ENCODE measurements around the gene PALM2AKAP2.

Gene PALM2AKAP2

DNA sequence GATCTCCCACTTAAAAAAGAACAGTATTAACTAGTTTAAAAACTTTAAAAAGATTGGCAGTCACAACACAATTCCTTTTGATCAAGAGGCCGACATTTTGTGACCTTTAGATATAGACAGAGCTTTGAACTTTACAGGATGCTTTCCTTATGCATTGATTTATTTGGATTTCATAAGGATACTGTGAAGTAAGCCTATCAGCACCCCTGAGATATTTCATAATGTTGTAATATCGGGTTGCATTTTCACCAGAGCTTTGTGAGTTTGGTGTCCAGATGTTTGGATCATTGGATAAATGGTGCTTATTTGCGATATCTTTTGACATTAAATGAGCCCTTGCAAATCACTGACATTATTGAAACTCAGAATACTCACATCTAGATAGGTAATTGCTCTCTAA is 7.7 kb downstream of the PALM2AKAP2 start:
- Histone ChIP-seq H3K27me3 (ENCODE audit: low read depth) (no peaks in the 10 kb centered on the region), H3K4me1 (no peaks in the 10 kb centered on the region), H3K36me3 (replicated peaks) (no peaks in the 10 kb centered on the region), H3K9me3 (no peaks in the 10 kb centered on the region), H3K4me3 (no peak overlapping the region)
- no peak for DNase-seq (ENCODE audit: low spot score in 2 of 2)
- in situ Hi-C loops (cut with MboI; ENCODE audit: low sequenced_read_pairs) = no loop called here

DNA sequence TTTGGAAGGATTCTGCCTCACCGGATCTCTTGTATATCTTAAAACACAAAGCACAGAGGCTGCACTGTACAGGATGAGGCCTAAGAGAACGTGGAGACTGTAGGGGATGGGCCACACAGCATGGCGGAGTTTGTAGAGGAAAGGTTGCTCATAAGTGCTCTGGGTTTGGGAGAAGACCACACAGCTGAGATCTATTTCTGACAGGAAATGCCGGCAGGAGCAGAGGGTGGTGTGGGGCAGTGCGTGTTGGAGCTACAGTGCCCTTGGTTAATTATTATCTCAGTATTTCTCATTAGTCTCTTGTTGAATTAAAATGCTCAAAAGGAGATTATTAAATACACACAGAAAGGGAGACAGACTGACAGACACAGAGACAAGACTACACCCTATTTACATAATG is 9.6 kb downstream of the PALM2AKAP2 start:
- H3K4me1 ChIP-seq = no peaks in the 10 kb centered on the region
- in situ Hi-C loops (cut with MboI; ENCODE audit: low sequenced_read_pairs) = no loop called here
- no peaks in the 10 kb centered on the region for H3K9me3 ChIP-seq

DNA sequence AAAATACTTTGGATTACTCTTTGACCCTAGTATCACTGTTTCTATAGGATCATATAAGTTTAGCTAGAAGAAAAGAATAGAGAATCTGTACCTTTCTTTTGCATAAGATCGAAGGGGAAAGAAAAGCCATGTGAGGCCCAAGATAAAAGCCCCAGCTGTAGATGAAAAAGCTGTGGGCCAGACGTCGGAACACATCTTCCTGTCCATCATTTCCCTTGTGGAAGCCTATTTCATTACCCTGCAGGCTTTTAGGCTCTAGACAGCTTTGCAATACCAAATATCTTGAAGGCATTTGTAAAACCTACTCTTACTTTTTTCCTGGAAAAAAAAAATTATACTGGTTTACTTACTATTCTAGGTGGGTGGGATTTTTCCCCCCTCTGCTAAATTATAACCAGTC is 10.0 kb downstream of the PALM2AKAP2 start:
- no peak for DNase-seq (ENCODE audit: low spot score in 2 of 2)
- no peak overlapping the region for H3K4me3 ChIP-seq
- H3K4me1 ChIP-seq = no peaks in the 10 kb centered on the region
- H3K9me3 ChIP-seq = no peaks in the 10 kb centered on the region
- in situ Hi-C loops (cut with MboI; ENCODE audit: low sequenced_read_pairs) = no loop called here
- no peaks in the 10 kb centered on the region for H3K27me3 ChIP-seq (ENCODE audit: low read depth)
- H3K36me3 ChIP-seq (replicated peaks) = no peaks in the 10 kb centered on the region

More for the DNA sequence above, 9.6 kb downstream of the PALM2AKAP2 start:
- no peak for DNase-seq (ENCODE audit: low spot score in 2 of 2)
- Histone ChIP-seq H3K36me3 (replicated peaks) (no peaks in the 10 kb centered on the region), H3K4me3 (no peak overlapping the region), H3K27me3 (ENCODE audit: low read depth) (no peaks in the 10 kb centered on the region)

DNA sequence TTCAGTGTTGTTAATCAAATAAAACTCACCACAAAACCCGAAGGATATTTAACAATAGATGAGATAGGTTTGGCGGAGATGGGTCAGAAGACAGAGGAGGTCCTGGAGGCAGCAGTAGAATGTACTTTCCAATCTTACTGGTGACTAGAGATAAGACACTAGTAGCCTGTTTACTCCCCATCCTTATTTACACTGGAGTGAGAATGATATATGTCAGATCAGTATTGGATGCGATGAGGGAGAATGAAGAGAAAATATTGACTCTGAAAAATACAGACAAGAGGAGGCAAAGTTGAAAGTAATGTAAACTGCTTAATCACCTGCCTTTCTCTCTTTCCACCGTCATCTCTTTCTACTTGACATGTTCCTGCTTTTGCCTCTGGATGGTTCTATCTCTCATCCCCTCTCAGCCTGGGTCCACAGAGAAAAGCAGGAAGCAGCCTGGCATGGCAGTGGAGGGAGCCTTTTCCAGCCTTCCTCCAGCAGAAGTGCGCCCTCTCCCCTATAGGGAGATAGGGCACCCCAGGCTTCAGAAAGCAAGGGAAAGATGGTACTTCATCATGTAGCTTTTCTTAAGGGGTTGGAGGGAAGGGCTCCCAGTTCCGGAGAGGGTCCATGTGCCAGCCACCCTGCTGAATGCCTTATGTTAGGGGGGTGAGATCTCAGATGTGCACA is 11.1 kb downstream of the PALM2AKAP2 start:
- Histone ChIP-seq H3K4me3 (no peak overlapping the region), H3K27me3 (ENCODE audit: low read depth) (no peaks in the 10 kb centered on the region), H3K4me1 (no peaks in the 10 kb centered on the region), H3K36me3 (replicated peaks) (no peaks in the 10 kb centered on the region), H3K9me3 (no peaks in the 10 kb centered on the region)
- DNase-seq (ENCODE audit: low spot score in 2 of 2) = no peak
- in situ Hi-C loops (cut with MboI; ENCODE audit: low sequenced_read_pairs) = no loop called here

DNA sequence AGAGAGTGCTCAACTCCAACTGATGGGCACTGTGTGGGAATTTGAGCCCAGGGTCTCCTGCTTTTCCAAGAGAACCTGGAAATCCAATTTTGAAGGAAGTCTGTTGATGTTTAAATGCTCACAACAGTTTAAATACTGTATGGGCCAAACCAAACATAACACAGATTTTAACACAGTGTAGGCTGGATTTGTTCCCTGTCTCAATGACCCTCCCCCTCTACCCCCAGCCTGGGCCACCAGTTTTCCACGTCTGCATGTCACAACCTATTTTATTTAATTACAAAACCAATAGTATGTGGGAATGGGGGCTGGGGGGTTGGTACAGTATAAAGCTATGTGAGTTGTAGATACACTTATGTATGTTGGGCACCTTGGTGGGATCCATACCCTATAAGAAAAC is 11.7 kb downstream of the PALM2AKAP2 start:
- Histone ChIP-seq H3K36me3 (replicated peaks) (no peaks in the 10 kb centered on the region), H3K27me3 (ENCODE audit: low read depth) (no peaks in the 10 kb centered on the region), H3K9me3 (no peaks in the 10 kb centered on the region), H3K4me1 (no peaks in the 10 kb centered on the region), H3K4me3 (no peak overlapping the region)
- DNase-seq (ENCODE audit: low spot score in 2 of 2) = no peak
- in situ Hi-C loops (cut with MboI; ENCODE audit: low sequenced_read_pairs) = no loop called here

DNA sequence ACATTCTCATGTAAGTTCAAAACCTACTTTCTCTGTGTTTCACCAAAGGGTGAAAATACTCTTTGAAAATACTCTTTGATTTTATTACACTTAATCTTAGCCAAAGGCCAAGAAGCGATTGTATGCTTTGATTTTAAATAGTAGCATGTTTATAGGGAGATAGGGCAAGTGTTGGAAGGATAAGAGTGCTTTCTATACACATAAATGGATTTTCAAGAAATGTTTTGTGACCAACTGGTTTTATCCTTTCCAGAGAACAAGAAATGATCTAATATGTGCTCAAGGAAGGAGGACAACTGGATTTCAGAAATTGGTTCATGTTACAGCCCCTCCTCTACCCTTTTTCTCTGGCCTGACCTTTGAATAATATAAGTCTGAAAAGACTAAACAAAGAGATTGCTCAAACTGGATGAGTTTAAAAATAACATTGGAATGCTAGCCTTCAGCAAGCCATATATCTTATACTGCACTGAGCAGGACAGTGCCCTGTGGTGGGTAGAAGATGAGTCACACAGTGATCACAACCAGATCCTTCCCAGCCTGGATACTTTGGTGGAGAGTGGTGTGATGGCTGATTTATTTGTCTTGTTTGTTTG is 13.1 kb downstream of the PALM2AKAP2 start:
- no peak for DNase-seq (ENCODE audit: low spot score in 2 of 2)
- Histone ChIP-seq H3K4me3 (no peak overlapping the region), H3K9me3 (no peaks in the 10 kb centered on the region), H3K36me3 (replicated peaks) (no peaks in the 10 kb centered on the region), H3K27me3 (ENCODE audit: low read depth) (no peaks in the 10 kb centered on the region), H3K4me1 (no peaks in the 10 kb centered on the region)
- in situ Hi-C loops (cut with MboI; ENCODE audit: low sequenced_read_pairs) = no loop called here

- Histone ChIP-seq H3K4me1 (no peaks in the 10 kb centered on the region), H3K4me3 (no peak overlapping the region), H3K36me3 (replicated peaks) (no peaks in the 10 kb centered on the region), H3K9me3 (no peaks in the 10 kb centered on the region), H3K27me3 (ENCODE audit: low read depth) (no peaks in the 10 kb centered on the region)
- in situ Hi-C loops (cut with MboI; ENCODE audit: low sequenced_read_pairs) = no loop called here
- DNase-seq (ENCODE audit: low spot score in 2 of 2) = no peak
Measured at GRCh38 chr9:109793921-109794320, 13.9 kb downstream of the PALM2AKAP2 start.

DNA sequence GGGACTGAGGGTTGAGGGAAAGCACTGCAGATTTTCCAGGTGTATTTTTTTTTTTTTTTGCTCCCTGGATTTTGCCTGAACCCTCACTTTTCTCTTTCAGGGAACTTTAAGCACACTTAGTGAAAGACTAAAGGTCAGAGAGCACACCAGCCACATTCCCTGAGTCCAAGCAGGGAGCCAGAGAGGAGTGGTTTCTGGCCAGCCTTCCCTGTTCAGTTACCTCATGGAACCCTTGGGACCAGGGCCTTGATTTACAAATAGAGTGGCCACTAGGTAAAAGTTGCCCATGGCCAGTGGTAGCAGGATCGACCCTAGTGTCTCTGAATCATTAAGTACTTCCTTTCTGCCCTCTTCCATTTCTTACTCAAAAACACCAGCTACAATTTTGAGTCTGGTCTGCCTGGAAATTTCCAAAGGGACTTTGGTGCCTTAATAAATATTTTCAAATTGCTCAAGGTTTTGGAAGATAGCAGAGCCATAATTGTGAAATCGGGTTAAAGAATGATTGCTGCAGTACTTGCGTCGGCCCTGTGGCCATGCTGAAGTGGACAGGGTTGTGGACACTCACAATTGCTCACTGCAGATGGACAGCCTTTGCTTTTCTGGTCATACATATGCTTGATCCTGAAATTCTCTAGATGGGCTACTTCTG is 14.5 kb downstream of the PALM2AKAP2 start:
- no peak for DNase-seq (ENCODE audit: low spot score in 2 of 2)
- no peaks in the 10 kb centered on the region for H3K27me3 ChIP-seq (ENCODE audit: low read depth)

GRCh38 chr9:109795613-109796012 is 15.6 kb downstream of the PALM2AKAP2 start:
- Histone ChIP-seq H3K4me1 (no peaks in the 10 kb centered on the region), H3K36me3 (replicated peaks) (no peaks in the 10 kb centered on the region), H3K27me3 (ENCODE audit: low read depth) (no peaks in the 10 kb centered on the region), H3K4me3 (no peak overlapping the region), H3K9me3 (no peaks in the 10 kb centered on the region)
- DNase-seq (ENCODE audit: low spot score in 2 of 2) = no peak
- in situ Hi-C loops (cut with MboI; ENCODE audit: low sequenced_read_pairs) = no loop called here

More for the DNA sequence above, 14.5 kb downstream of the PALM2AKAP2 start:
- H3K4me1 ChIP-seq = no peaks in the 10 kb centered on the region
- H3K36me3 ChIP-seq (replicated peaks) = no peaks in the 10 kb centered on the region
- no peak overlapping the region for H3K4me3 ChIP-seq
- no peaks in the 10 kb centered on the region for H3K9me3 ChIP-seq
- in situ Hi-C loops (cut with MboI; ENCODE audit: low sequenced_read_pairs) = no loop called here

DNA sequence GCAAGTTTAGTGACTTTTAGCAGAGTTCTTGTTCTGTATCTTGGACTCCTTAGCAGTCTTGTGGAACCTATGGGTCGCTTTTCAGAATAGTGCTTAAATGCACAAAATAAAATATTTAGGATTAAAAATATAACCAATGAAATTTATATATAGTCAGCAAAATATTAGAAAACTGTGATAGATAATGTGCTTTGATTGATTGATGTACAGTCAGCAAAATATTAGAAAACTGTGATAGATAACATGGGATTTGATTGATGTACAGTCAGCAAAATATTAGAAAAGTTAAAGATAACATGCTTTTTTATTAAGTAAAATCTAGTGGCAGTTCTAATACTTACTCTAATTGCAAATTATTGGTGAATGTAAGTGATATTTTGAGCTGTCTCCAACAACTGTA is 16.1 kb downstream of the PALM2AKAP2 start:
- no peak overlapping the region for H3K4me3 ChIP-seq
- no peaks in the 10 kb centered on the region for H3K4me1 ChIP-seq
- no peaks in the 10 kb centered on the region for H3K36me3 ChIP-seq (replicated peaks)
- no peaks in the 10 kb centered on the region for H3K9me3 ChIP-seq
- in situ Hi-C loops (cut with MboI; ENCODE audit: low sequenced_read_pairs) = no loop called here
- no peaks in the 10 kb centered on the region for H3K27me3 ChIP-seq (ENCODE audit: low read depth)
- DNase-seq (ENCODE audit: low spot score in 2 of 2) = no peak

GRCh38 chr9:109797006-109797405 is 17.0 kb downstream of the PALM2AKAP2 start:
- in situ Hi-C loops (cut with MboI; ENCODE audit: low sequenced_read_pairs) = no loop called here
- Histone ChIP-seq H3K4me1 (no peaks in the 10 kb centered on the region), H3K27me3 (ENCODE audit: low read depth) (no peaks in the 10 kb centered on the region), H3K9me3 (no peaks in the 10 kb centered on the region), H3K4me3 (no peak overlapping the region), H3K36me3 (replicated peaks) (no peaks in the 10 kb centered on the region)
- DNase-seq (ENCODE audit: low spot score in 2 of 2) = no peak

DNA sequence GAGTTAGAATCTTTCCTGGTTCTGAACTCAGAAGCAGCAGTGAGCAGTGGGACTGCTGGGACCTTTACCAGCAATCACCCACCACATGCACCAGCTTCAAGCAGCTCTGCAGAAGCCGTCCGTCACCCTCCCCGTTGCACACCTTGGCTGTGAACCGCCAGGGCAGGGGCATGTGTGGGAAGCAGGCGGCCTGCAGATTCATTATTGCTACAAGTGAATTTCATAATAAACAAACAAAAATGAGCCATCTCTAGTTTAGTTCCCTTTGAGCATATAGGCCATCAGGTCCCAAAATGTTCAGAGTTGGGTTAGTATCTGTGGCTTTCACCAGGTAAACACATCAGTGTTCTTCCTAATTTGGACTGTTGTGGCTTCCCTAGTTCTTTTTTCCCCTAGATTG is 17.5 kb downstream of the PALM2AKAP2 start:
- Histone ChIP-seq H3K36me3 (replicated peaks) (no peaks in the 10 kb centered on the region), H3K9me3 (no peaks in the 10 kb centered on the region), H3K4me3 (no peak overlapping the region), H3K27me3 (ENCODE audit: low read depth) (no peaks in the 10 kb centered on the region), H3K4me1 (no peaks in the 10 kb centered on the region)
- in situ Hi-C loops (cut with MboI; ENCODE audit: low sequenced_read_pairs) = no loop called here
- no peak for DNase-seq (ENCODE audit: low spot score in 2 of 2)

- DNase-seq (ENCODE audit: low spot score in 2 of 2) = no peak
- no peak overlapping the region for H3K4me3 ChIP-seq
- H3K36me3 ChIP-seq (replicated peaks) = no peaks in the 10 kb centered on the region
- H3K27me3 ChIP-seq (ENCODE audit: low read depth) = no peaks in the 10 kb centered on the region
- in situ Hi-C loops (cut with MboI; ENCODE audit: low sequenced_read_pairs) = no loop called here
- H3K4me1 ChIP-seq = no peaks in the 10 kb centered on the region
- no peaks in the 10 kb centered on the region for H3K9me3 ChIP-seq
Measured at GRCh38 chr9:109799141-109799540, 19.1 kb downstream of the PALM2AKAP2 start.

DNA sequence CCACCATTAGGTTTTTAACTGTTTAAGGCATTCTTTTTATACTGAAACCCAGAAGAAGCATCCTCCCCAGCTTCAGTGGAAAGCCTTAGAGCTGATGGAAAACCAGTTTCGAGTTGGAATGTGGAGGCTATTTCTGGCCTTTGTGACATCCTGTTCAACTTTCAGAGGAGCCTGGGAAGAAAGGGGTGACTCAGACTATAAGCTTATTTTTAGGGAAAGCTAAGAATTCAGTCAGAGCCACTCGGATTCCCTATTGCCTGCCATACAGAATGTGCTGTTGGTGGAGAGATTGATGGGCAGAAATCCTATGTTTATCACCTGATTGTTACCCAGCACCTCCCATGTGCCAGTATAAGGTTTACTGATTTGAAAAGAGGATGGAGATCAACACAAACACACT is 19.8 kb downstream of the PALM2AKAP2 start:
- H3K4me1 ChIP-seq = no peaks in the 10 kb centered on the region
- H3K4me3 ChIP-seq = no peak overlapping the region
- H3K27me3 ChIP-seq (ENCODE audit: low read depth) = no peaks in the 10 kb centered on the region
- no peaks in the 10 kb centered on the region for H3K9me3 ChIP-seq
- DNase-seq (ENCODE audit: low spot score in 2 of 2) = no peak
- in situ Hi-C loops (cut with MboI; ENCODE audit: low sequenced_read_pairs) = no loop called here
- H3K36me3 ChIP-seq (replicated peaks) = no peaks in the 10 kb centered on the region
